ENCODE measurements around the gene GPR156.

The GPR156 gene

GRCh38 chr3:120153294-120153693 is 131.7 kb downstream of the GPR156 start:
- Histone ChIP-seq H3K4me1 (ENCODE audit: insufficient read depth, poor library complexity, severe bottlenecking) (peaks cover 35% of the 10 kb centered on the region), H3K27me3 (ENCODE audit: insufficient read depth, poor library complexity, severe bottlenecking) (no peaks in the 10 kb centered on the region), H3K27ac (ENCODE audit: poor library complexity, severe bottlenecking) (peak overlapping the region; percentile 95), H3K36me3 (ENCODE audit: low read depth) (peaks cover 8% of the 10 kb centered on the region), H3K9me3 (ENCODE audit: severe bottlenecking) (peaks cover 16% of the 10 kb centered on the region), H3K4me3 (ENCODE audit: severe bottlenecking) (no peak overlapping the region)
- peak; percentile 89 for ATAC-seq (ENCODE audit: low read depth)
- DNase-seq (ENCODE audit: low spot score) = no peak
- TF ChIP-seq CTCF (IDR thresholded peaks at IDR 0.05; ENCODE audit: poor library complexity, severe bottlenecking) = no peak

GRCh38 chr3:120151791-120152190 is 133.2 kb downstream of the GPR156 start:
- H3K9me3 ChIP-seq (ENCODE audit: severe bottlenecking) = peaks cover 16% of the 10 kb centered on the region
- TF ChIP-seq CTCF (IDR thresholded peaks at IDR 0.05; ENCODE audit: poor library complexity, severe bottlenecking) = no peak
- peak overlapping the region; percentile 95 for H3K27ac ChIP-seq (ENCODE audit: poor library complexity, severe bottlenecking)
- DNase-seq (ENCODE audit: low spot score) (no peak), ATAC-seq (ENCODE audit: low read depth) (no peak)
- H3K36me3 ChIP-seq (ENCODE audit: low read depth) = peaks cover 8% of the 10 kb centered on the region
- H3K4me1 ChIP-seq (ENCODE audit: insufficient read depth, poor library complexity, severe bottlenecking) = peaks cover 50% of the 10 kb centered on the region
- no peak overlapping the region for H3K4me3 ChIP-seq (ENCODE audit: severe bottlenecking)
- H3K27me3 ChIP-seq (ENCODE audit: insufficient read depth, poor library complexity, severe bottlenecking) = no peaks in the 10 kb centered on the region

- no peak for ATAC-seq (ENCODE audit: low read depth)
- no peak for TF ChIP-seq CTCF (IDR thresholded peaks at IDR 0.05; ENCODE audit: poor library complexity, severe bottlenecking)
- Histone ChIP-seq H3K4me1 (ENCODE audit: insufficient read depth, poor library complexity, severe bottlenecking) (peaks cover 76% of the 10 kb centered on the region), H3K27me3 (ENCODE audit: insufficient read depth, poor library complexity, severe bottlenecking) (no peaks in the 10 kb centered on the region), H3K36me3 (ENCODE audit: low read depth) (no peaks in the 10 kb centered on the region), H3K4me3 (ENCODE audit: severe bottlenecking) (no peak overlapping the region), H3K9me3 (ENCODE audit: severe bottlenecking) (no peaks in the 10 kb centered on the region), H3K27ac (ENCODE audit: poor library complexity, severe bottlenecking) (peak overlapping the region; percentile 99)
- DNase-seq (ENCODE audit: low spot score) = no peak
These were observed 136.7 kb downstream of the GPR156 start for GRCh38 chr3:120148187-120148949.

GRCh38 chr3:120147072-120147871 is 137.8 kb downstream of the GPR156 start:
- Histone ChIP-seq H3K27ac (ENCODE audit: poor library complexity, severe bottlenecking) (peak overlapping the region; percentile 99), H3K27me3 (ENCODE audit: insufficient read depth, poor library complexity, severe bottlenecking) (no peaks in the 10 kb centered on the region), H3K9me3 (ENCODE audit: severe bottlenecking) (no peaks in the 10 kb centered on the region), H3K4me3 (ENCODE audit: severe bottlenecking) (no peak overlapping the region), H3K36me3 (ENCODE audit: low read depth) (no peaks in the 10 kb centered on the region), H3K4me1 (ENCODE audit: insufficient read depth, poor library complexity, severe bottlenecking) (peaks cover 68% of the 10 kb centered on the region)
- ATAC-seq (ENCODE audit: low read depth) (peak; percentile 15; the same call in 2 of the 3 replicates), DNase-seq (ENCODE audit: low spot score) (no peak)
- peak; percentile 48 for TF ChIP-seq CTCF (IDR thresholded peaks at IDR 0.05; ENCODE audit: poor library complexity, severe bottlenecking)

Data from RWPE2 (cell line).